H9 (cell line): ENCODE results near the gene PSKH1. TPM values are rescaled to one million over a fixed set of nuclear protein-coding genes. Genes with fewer than 3 reads are reported as not detected.

Source experiments
- DNase-seq: peaks from one replicate; pipeline ENCODE4 v3.0.0-alpha.2; 2017
- H2AFZ ChIP-seq: one replicate; pipeline ENCODE4 v1.6.1; 2013; ENCODE audit warnings: mild to moderate bottlenecking, low read length, control low read depth, moderate library complexity
- H2AK5ac ChIP-seq: 2 replicates; pipeline ENCODE4 v1.6.1; 2013; ENCODE audit warnings: low read length, control low read depth, mixed read lengths; ENCODE audit not compliant: insufficient read length
- H2BK120ac ChIP-seq: one replicate; pipeline ENCODE4 v1.6.1; 2013; ENCODE audit warnings: low read depth, mild to moderate bottlenecking, low read length, control low read depth, inconsistent platforms; ENCODE audit not compliant: poor library complexity, severe bottlenecking
- H2BK12ac ChIP-seq: 2 replicates; pipeline ENCODE4 v1.6.1; 2013; ENCODE audit warnings: low read length, control low read depth, mixed read lengths, low read depth; ENCODE audit not compliant: insufficient read length
- H2BK15ac ChIP-seq: 2 replicates; pipeline ENCODE4 v1.6.1; 2013; ENCODE audit warnings: low read depth, low read length, control low read depth
- H2BK20ac ChIP-seq: one replicate; pipeline ENCODE4 v1.6.1; 2013; ENCODE audit warnings: low read depth, mild to moderate bottlenecking, low read length, control low read depth, inconsistent platforms; ENCODE audit not compliant: poor library complexity, severe bottlenecking
- H2BK5ac ChIP-seq: 2 replicates; pipeline ENCODE4 v1.6.1; 2013; ENCODE audit warnings: low read length, control low read depth, mixed read lengths; ENCODE audit not compliant: insufficient read length
- H3K14ac ChIP-seq: 2 replicates; pipeline ENCODE4 v1.6.1; 2013; ENCODE audit warnings: low read length, control low read depth; ENCODE audit not compliant: insufficient read depth
- H3K18ac ChIP-seq: 2 replicates; pipeline ENCODE4 v1.6.1; 2013; ENCODE audit warnings: low read depth, mild to moderate bottlenecking, mixed read lengths, low read length, control low read depth; ENCODE audit not compliant: insufficient read length
- H3K23ac ChIP-seq: 2 replicates; pipeline ENCODE4 v1.6.1; 2013; ENCODE audit warnings: low read length, control low read depth, mixed read lengths, low read depth; ENCODE audit not compliant: insufficient read length
- H3K23me2 ChIP-seq: 2 replicates; pipeline ENCODE4 v1.6.1; 2013; ENCODE audit warnings: low read depth, mild to moderate bottlenecking, mixed read lengths, low read length, control low read depth; ENCODE audit not compliant: insufficient read length, poor library complexity, severe bottlenecking
- H3K27ac ChIP-seq: 2 replicates; pipeline ENCODE4 v1.5.1; 2013; ENCODE audit warnings: low read length, control low read depth, mixed read lengths, low read depth; ENCODE audit not compliant: insufficient read length
- H3K27me3 ChIP-seq: 2 replicates; pipeline ENCODE4 v1.6.1; 2013; ENCODE audit warnings: low read length, control low read depth, inconsistent platforms; ENCODE audit not compliant: insufficient read depth
- H3K4ac ChIP-seq: 2 replicates; pipeline ENCODE4 v1.6.1; 2013; ENCODE audit warnings: low read depth, mild to moderate bottlenecking, control low read depth, inconsistent platforms, low read length, moderate library complexity
- H3K4me1 ChIP-seq: 2 replicates; pipeline ENCODE4 v1.6.1; 2013; ENCODE audit warnings: low read length, control low read depth, inconsistent platforms; ENCODE audit not compliant: insufficient read depth
- H3K4me2 ChIP-seq: 2 replicates; pipeline ENCODE4 v1.6.1; 2013; ENCODE audit warnings: low read length, control low read depth, mixed read lengths; ENCODE audit not compliant: insufficient read length, insufficient read depth
- H3K56ac ChIP-seq: 2 replicates; pipeline ENCODE4 v1.6.1; 2013; ENCODE audit warnings: low read depth, mild to moderate bottlenecking, mixed read lengths, low read length, control low read depth; ENCODE audit not compliant: insufficient read length
- H3K79me1 ChIP-seq: 2 replicates; pipeline ENCODE4 v1.6.1; 2013; ENCODE audit warnings: low read depth, mild to moderate bottlenecking, moderate library complexity, low read length, control low read depth, inconsistent platforms; ENCODE audit not compliant: insufficient read depth, poor library complexity, severe bottlenecking
- H3K79me2 ChIP-seq: 2 replicates; pipeline ENCODE4 v1.6.1; 2013; ENCODE audit warnings: low read length, control low read depth, inconsistent platforms; ENCODE audit not compliant: insufficient read depth
- H3K9ac ChIP-seq: 2 replicates; pipeline ENCODE4 v1.6.1; 2013; ENCODE audit warnings: low read length, control low read depth, mixed read lengths; ENCODE audit not compliant: insufficient read length; ENCODE audit errors: extremely low read depth
- H3K9me3 ChIP-seq: one replicate; pipeline ENCODE4 v1.6.1; 2013; ENCODE audit warnings: low read depth, low read length, inconsistent platforms; ENCODE audit not compliant: control insufficient read depth
- H3T11ph ChIP-seq: one replicate; pipeline ENCODE4 v1.6.1; 2013; ENCODE audit warnings: mild to moderate bottlenecking, low read length, control low read depth, inconsistent platforms
- H4K20me1 ChIP-seq: one replicate; pipeline ENCODE4 v1.6.1; 2013; ENCODE audit not compliant: control insufficient read depth, insufficient read length, insufficient read depth
- H4K5ac ChIP-seq: 2 replicates; pipeline ENCODE4 v1.6.1; 2013; ENCODE audit warnings: low read depth, mild to moderate bottlenecking, mixed read lengths, low read length, control low read depth; ENCODE audit not compliant: insufficient read length
- H4K8ac ChIP-seq: replicated peaks from 2 replicates; pipeline ENCODE4 v1.6.1; 2013; ENCODE audit warnings: low read length, control low read depth, mixed read lengths, low read depth; ENCODE audit not compliant: insufficient read length
- H4K91ac ChIP-seq: 2 replicates; pipeline ENCODE4 v1.6.1; 2013; ENCODE audit warnings: low read depth, mild to moderate bottlenecking, moderate library complexity, mixed read lengths, low read length, control low read depth; ENCODE audit not compliant: insufficient read length
- H3K27ac Mint-ChIP-seq, 3 experiments: 2 replicates in 2 of 3; 3 replicates in 1 of 3; pipeline ENCODE4 v1.8.0; 2020 to 2021; ENCODE audit warnings: mixed read lengths in 3 of 3, mild to moderate bottlenecking in 1 of 3, moderate library complexity in 1 of 3
- H3K27me3 Mint-ChIP-seq: 2 replicates; pipeline ENCODE4 v1.8.0; 2021; ENCODE audit warnings: low read depth, mild to moderate bottlenecking, moderate library complexity, mixed read lengths
- H3K36me3 Mint-ChIP-seq, 3 experiments: 2 replicates in 2 of 3; 3 replicates in 1 of 3; pipeline ENCODE4 v1.8.0; 2020 to 2021; ENCODE audit warnings: low read depth in 3 of 3, mixed read lengths in 3 of 3; ENCODE audit not compliant: insufficient read depth in 1 of 3
- H3K4me1 Mint-ChIP-seq, 2 experiments: 2 replicates each; pipeline ENCODE4 v1.8.0; 2020; ENCODE audit warnings: mixed read lengths in 2 of 2
- H3K4me3 Mint-ChIP-seq, 2 experiments: 2 replicates in 1 of 2; 3 replicates in 1 of 2; pipeline ENCODE4 v1.8.0; 2020 to 2021; ENCODE audit warnings: mild to moderate bottlenecking in 2 of 2, mixed read lengths in 2 of 2, moderate library complexity in 1 of 2
- H3K9me3 Mint-ChIP-seq, 2 experiments: 2 replicates in 1 of 2; 3 replicates in 1 of 2; pipeline ENCODE4 v1.8.0; 2020; ENCODE audit warnings: mild to moderate bottlenecking in 2 of 2, mixed read lengths in 2 of 2, moderate library complexity in 1 of 2
- CTCF ChIP-seq: fragments of 200-600 bp; sonication (generic); conservative IDR thresholded peaks from 3 replicates; pipeline ENCODE4 v1.8.0; 2021; ENCODE audit warnings: antibody characterized with exemption, mild to moderate bottlenecking
- WGBS: extraction: QIAGEN DNeasy Blood & Tissue Kit; methylation state at CpG from one replicate; pipeline ENCODE4 v1.1.7; 2013; ENCODE audit warnings: missing lambda C conversion rate, low lambda C conversion rate, mixed read lengths; ENCODE audit not compliant: insufficient read length; ENCODE audit errors: extremely low coverage; 5-methylcytosine and 5-hydroxymethylcytosine counted together
- total RNA-seq: library from RNA; stranded (reverse); gene quantifications from 2 replicates; pipeline ENCODE4 v1.2.1, GENCODE V29; 2021

Gene PSKH1
- total RNA-seq, 1 experiment from 2014 or later: 29.1 TPM

GRCh38 chr16:67877064-67877463 lies 16.0 kb upstream of the PSKH1 start:
- H3K23me2 ChIP-seq: peaks cover 13% of the 10 kb centered on the region
- no peak overlapping the region for H4K91ac ChIP-seq
- no peak overlapping the region for H2BK12ac ChIP-seq
- no peak overlapping the region for H2BK20ac ChIP-seq
- Mint-ChIP-seq H3K4me3 (no peak overlapping the region), H3K4me1 (peaks cover 11 to 13% of the 10 kb centered on the region in 2 experiments), H3K9me3 (no peaks in the 10 kb centered on the region), H3K27me3 (no peaks in the 10 kb centered on the region), H3K27ac (no peak overlapping the region), H3K36me3 (peaks cover 24 to 61% (median 53%) of the 10 kb centered on the region in 3 experiments)
- no peak overlapping the region for H3K18ac ChIP-seq
- no peak overlapping the region for H2AFZ ChIP-seq
- H3K9me3 ChIP-seq: no peaks in the 10 kb centered on the region
- H3T11ph ChIP-seq: no peak overlapping the region
- H2BK120ac ChIP-seq: no peak overlapping the region
- no peak for DNase-seq
- WGBS: no CpG with 5 or more reads among the region's 11 CpGs
- H4K5ac ChIP-seq: no peak overlapping the region
- H3K56ac ChIP-seq: no peak overlapping the region
- no peak overlapping the region for H3K23ac ChIP-seq
- no peaks in the 10 kb centered on the region for H4K20me1 ChIP-seq
- no peak overlapping the region for H3K14ac ChIP-seq
- H3K79me1 ChIP-seq: no peaks in the 10 kb centered on the region
- no peak overlapping the region for H2AK5ac ChIP-seq
- no peak for TF ChIP-seq CTCF
- no peaks in the 10 kb centered on the region; the same call in 1 of the 2 replicates for H3K4me1 ChIP-seq
- no peaks in the 10 kb centered on the region for H3K27me3 ChIP-seq
- no peak overlapping the region for H2BK5ac ChIP-seq
- peaks cover 2% of the 10 kb centered on the region; the same call in 1 of the 2 replicates for H3K79me2 ChIP-seq
- H4K8ac ChIP-seq: no peak overlapping the region
- H3K4ac ChIP-seq: no peak overlapping the region
- no peak overlapping the region for H3K4me2 ChIP-seq
- H3K27ac ChIP-seq: no peak overlapping the region
- no peak overlapping the region for H2BK15ac ChIP-seq
- no peak overlapping the region for H3K9ac ChIP-seq
